Measurements from ENCODE around the gene CAPN14.

DNA sequence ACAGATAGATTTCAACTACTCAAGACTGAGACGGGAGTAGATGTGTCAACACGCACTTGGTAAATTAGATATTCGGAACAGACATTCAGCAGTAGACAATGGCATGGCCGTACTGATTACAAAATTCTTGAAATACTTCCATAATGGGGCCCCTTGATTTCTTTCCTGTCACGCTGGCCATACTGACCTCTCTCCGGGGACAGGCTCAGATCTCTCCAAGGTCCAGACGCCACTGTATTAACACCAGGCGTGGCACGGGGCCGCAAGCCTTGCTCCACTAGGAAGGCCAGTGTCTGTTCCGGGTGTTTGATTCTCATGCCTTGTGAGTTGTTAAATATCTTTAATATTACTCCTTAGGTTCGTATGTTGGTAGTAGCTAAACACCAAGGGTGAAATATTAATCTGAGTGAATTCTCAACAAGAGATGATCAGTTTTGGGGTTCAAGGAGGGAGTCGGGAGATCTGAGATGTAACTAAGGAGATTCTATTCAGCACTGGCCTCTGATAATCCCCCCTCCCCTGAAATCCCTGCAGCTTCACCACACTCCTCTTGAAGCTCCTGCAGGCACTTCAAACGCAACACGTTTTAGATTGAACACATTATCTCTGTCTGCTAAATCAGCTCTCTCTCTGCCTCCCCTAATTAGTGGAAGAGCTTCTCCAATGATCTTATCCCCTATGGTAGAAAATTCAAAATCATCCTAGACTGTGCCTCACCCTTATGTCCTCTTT lies 14.4 kb upstream of the CAPN14 start:
- no peak for TF ChIP-seq POLR2A (IDR thresholded peaks at IDR 0.05)
- TF ChIP-seq, protein P1, sequence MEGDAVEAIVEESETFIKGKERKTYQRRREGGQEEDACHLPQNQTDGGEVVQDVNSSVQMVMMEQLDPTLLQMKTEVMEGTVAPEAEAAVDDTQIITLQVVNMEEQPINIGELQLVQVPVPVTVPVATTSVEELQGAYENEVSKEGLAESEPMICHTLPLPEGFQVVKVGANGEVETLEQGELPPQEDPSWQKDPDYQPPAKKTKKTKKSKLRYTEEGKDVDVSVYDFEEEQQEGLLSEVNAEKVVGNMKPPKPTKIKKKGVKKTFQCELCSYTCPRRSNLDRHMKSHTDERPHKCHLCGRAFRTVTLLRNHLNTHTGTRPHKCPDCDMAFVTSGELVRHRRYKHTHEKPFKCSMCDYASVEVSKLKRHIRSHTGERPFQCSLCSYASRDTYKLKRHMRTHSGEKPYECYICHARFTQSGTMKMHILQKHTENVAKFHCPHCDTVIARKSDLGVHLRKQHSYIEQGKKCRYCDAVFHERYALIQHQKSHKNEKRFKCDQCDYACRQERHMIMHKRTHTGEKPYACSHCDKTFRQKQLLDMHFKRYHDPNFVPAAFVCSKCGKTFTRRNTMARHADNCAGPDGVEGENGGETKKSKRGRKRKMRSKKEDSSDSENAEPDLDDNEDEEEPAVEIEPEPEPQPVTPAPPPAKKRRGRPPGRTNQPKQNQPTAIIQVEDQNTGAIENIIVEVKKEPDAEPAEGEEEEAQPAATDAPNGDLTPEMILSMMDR (IDR thresholded peaks at IDR 0.05 in 4 of 5, conservative IDR thresholded peaks at IDR 0.05 in 1 of 5), result no peak

Data from gastrocnemius medialis (tissue), 4 donors.